HCT116 (cell line): ENCODE measurements around the gene OR52I2. TPM values are rescaled to one million over a fixed set of nuclear protein-coding genes. Genes with fewer than 3 reads are reported as not detected.

ENCODE experiments used
- ATAC-seq: fragments of 200-7000 bp; cut with Tn5 transposase; 2 replicates; pipeline ENCODE4 v1.9.1; 2020; ENCODE audit warnings: mild to moderate bottlenecking, moderate library complexity
- BruUV-seq: library from RNA; stranded (reverse); fragments of 400-500 nt; replicated peaks from 2 replicates; lab custom pipeline; 2021; lab: Mats Ljungman, UMichigan
- CTCF ChIA-PET: fragments of 300-600 bp; sonication (Branson Sonifier 250); formaldehyde crosslinking; loops from one replicate; lab custom pipeline; 2021; ENCODE audit warnings: antibody characterized with exemption; lab: Charles Lee
- POLR2A ChIA-PET: fragments of 300-600, 350-600 bp; sonication (Branson Sonifier 250); formaldehyde crosslinking; loops from one replicate; lab custom pipeline; 2021; ENCODE audit warnings: antibody characterized with exemption; lab: Charles Lee
- RAD21 ChIA-PET, 2 experiments: fragments of 300-600 bp; sonication (Branson Sonifier 250); formaldehyde crosslinking; loops; one replicate each; lab custom pipeline; 2023; ENCODE audit warnings: low total read pairs in 2 of 2; ENCODE audit not compliant: uncharacterized antibody in 2 of 2, unreplicated experiment in 2 of 2, low non-redundant PET in 1 of 2; lab: Charles Lee
- DNase-seq: peaks from one replicate; pipeline ENCODE4 v3.0.0-alpha.2; 2010; ENCODE audit warnings: low read depth, low spot score
- H2AFZ ChIP-seq: fragments of 200-600 bp; shearing (Covaris generic), sonication (generic); 2 replicates; pipeline ENCODE4 v1.6.1; 2017; ENCODE audit warnings: low read depth, mixed run types, mixed read lengths, antibody characterized with exemption, low read length; ENCODE audit not compliant: poor library complexity, severe bottlenecking
- H3K27ac ChIP-seq: 2 replicates; pipeline ENCODE4 v1.5.1; 2012; ENCODE audit warnings: low read depth, low read length
- H3K27me3 ChIP-seq: fragments of 200-600 bp; sonication (generic); 2 replicates; pipeline ENCODE4 v1.6.1; 2016; ENCODE audit warnings: mixed run types, low read length, mixed read lengths; ENCODE audit not compliant: insufficient read depth
- H3K36me3 ChIP-seq, 2 experiments: fragments of 200-500 bp in 1 of 2; fragments of 200-600 bp in 1 of 2; sonication (Bioruptor generic) in 1 of 2; sonication (generic) in 1 of 2; 2 replicates each; pipeline versions ENCODE4 v1.5.1 to v1.6.1; 2014 to 2016; ENCODE audit warnings: low read length in 2 of 2, inconsistent platforms in 1 of 2, mixed read lengths in 1 of 2, mixed run types in 1 of 2; ENCODE audit not compliant: insufficient read depth in 2 of 2, control insufficient read depth in 1 of 2
- H3K4me1 ChIP-seq, 2 experiments: fragments of 200-600 bp in 1 of 2; sonication (generic) in 1 of 2; 2 replicates each; pipeline versions ENCODE4 v1.5.1 to v1.6.1; 2012 to 2017; ENCODE audit warnings: low read length in 2 of 2, inconsistent platforms in 1 of 2, mild to moderate bottlenecking in 1 of 2, mixed read lengths in 1 of 2, mixed run types in 1 of 2, moderate library complexity in 1 of 2; ENCODE audit not compliant: insufficient read depth in 2 of 2, control insufficient read depth in 1 of 2
- H3K4me2 ChIP-seq: fragments of 200-600 bp; sonication (generic); 2 replicates; pipeline ENCODE4 v1.6.1; 2017; ENCODE audit warnings: mixed run types, low read length, mixed read lengths
- H3K4me3 ChIP-seq, 2 experiments: fragments of 200-600 bp in 1 of 2; sonication (generic) in 1 of 2; replicated peaks in 1 of 2; 2 replicates each; pipeline ENCODE4 v1.5.1; 2011 to 2016; ENCODE audit warnings: low read length in 2 of 2, control low read depth in 1 of 2, low read depth in 1 of 2, mild to moderate bottlenecking in 1 of 2, mixed read lengths in 1 of 2, mixed run types in 1 of 2
- H3K79me2 ChIP-seq: fragments of 200-600 bp; sonication (generic); 2 replicates; pipeline ENCODE4 v1.6.1; 2017; ENCODE audit warnings: mild to moderate bottlenecking, mixed run types, low read length, moderate library complexity, mixed read lengths; ENCODE audit not compliant: insufficient read depth
- H3K9ac ChIP-seq: fragments of 200-600 bp; sonication (generic); 2 replicates; pipeline ENCODE4 v1.6.1; 2016; ENCODE audit warnings: low read length, mixed read lengths
- H3K9me2 ChIP-seq: fragments of 200-600 bp; sonication (generic), shearing (Covaris generic); 2 replicates; pipeline ENCODE4 v1.6.1; 2017; ENCODE audit warnings: mixed run types, mild to moderate bottlenecking, moderate library complexity; ENCODE audit not compliant: insufficient read depth
- H3K9me3 ChIP-seq, 2 experiments: fragments of 200-500 bp in 1 of 2; fragments of 200-600 bp in 1 of 2; sonication (Bioruptor generic) in 1 of 2; sonication (generic) in 1 of 2; 2 replicates each; pipeline ENCODE4 v1.6.1; 2014 to 2017; ENCODE audit warnings: low read length in 2 of 2, mixed read lengths in 2 of 2, inconsistent platforms in 1 of 2, low read depth in 1 of 2, mild to moderate bottlenecking in 1 of 2, mixed run types in 1 of 2, moderate library complexity in 1 of 2; ENCODE audit not compliant: control insufficient read depth in 1 of 2, insufficient read depth in 1 of 2
- H4K20me1 ChIP-seq: fragments of 200-600 bp; sonication (generic), shearing (Covaris generic); 2 replicates; pipeline ENCODE4 v1.6.1; 2017; ENCODE audit warnings: mixed run types, mild to moderate bottlenecking, moderate library complexity; ENCODE audit not compliant: insufficient read depth
- CBX3 ChIP-seq: IDR thresholded peaks from 2 replicates; pipeline ENCODE4 v1.6.1; 2012; ENCODE audit warnings: low read depth
- CEBPB ChIP-seq: IDR thresholded peaks from 2 replicates; pipeline ENCODE4 v1.6.1; 2012; ENCODE audit warnings: low read depth
- EGR1 ChIP-seq: IDR thresholded peaks from 2 replicates; pipeline ENCODE4 v1.6.1; 2012; ENCODE audit warnings: low read depth
- ELF1 ChIP-seq: IDR thresholded peaks from 2 replicates; pipeline ENCODE4 v1.6.1; 2012; ENCODE audit warnings: low read depth, borderline replicate concordance
- EZH2 ChIP-seq: fragments of 200-600 bp; sonication (generic); IDR thresholded peaks from 2 replicates; pipeline ENCODE4 v1.6.1; 2017; ENCODE audit warnings: antibody characterized with exemption, mixed run types
- EZH2phosphoT487 ChIP-seq: fragments of 200-600 bp; IDR thresholded peaks from 2 replicates; pipeline ENCODE4 v1.6.1; 2018; ENCODE audit warnings: antibody characterized with exemption, borderline replicate concordance
- FOSL1 ChIP-seq: IDR thresholded peaks from 2 replicates; pipeline ENCODE4 v1.6.1; 2012; ENCODE audit warnings: low read depth
- JUND ChIP-seq: IDR thresholded peaks from 2 replicates; pipeline ENCODE4 v1.6.1; 2012
- MAX ChIP-seq: IDR thresholded peaks from 2 replicates; pipeline ENCODE4 v1.6.1; 2012
- POLR2A ChIP-seq: IDR thresholded peaks from 2 replicates; pipeline ENCODE4 v1.7.0; 2011; ENCODE audit warnings: borderline replicate concordance; ENCODE audit not compliant: insufficient read depth, insufficient read length; ENCODE audit errors: extremely low read depth
- POLR2AphosphoS5 ChIP-seq: IDR thresholded peaks from 2 replicates; pipeline ENCODE4 v1.6.1; 2011; ENCODE audit warnings: mild to moderate bottlenecking, low read depth, low read length, moderate library complexity
- RAD21 ChIP-seq: IDR thresholded peaks from 2 replicates; pipeline ENCODE4 v1.6.1; 2012; ENCODE audit warnings: low read depth, mild to moderate bottlenecking
- SIN3A ChIP-seq: IDR thresholded peaks from 2 replicates; pipeline ENCODE4 v1.6.1; 2012; ENCODE audit warnings: low read depth
- SP1 ChIP-seq: IDR thresholded peaks from 2 replicates; pipeline ENCODE4 v1.6.1; 2012; ENCODE audit warnings: low read depth
- YY1 ChIP-seq: IDR thresholded peaks from 2 replicates; pipeline ENCODE4 v1.6.1; 2011; ENCODE audit warnings: low read length, low read depth, moderate library complexity, mild to moderate bottlenecking; ENCODE audit not compliant: insufficient replicate concordance; ENCODE audit errors: extremely low read depth
- ZFX ChIP-seq: fragments of 450-650 bp; IDR thresholded peaks from 2 replicates; pipeline ENCODE4 v1.6.1; 2017
- ZNF274 ChIP-seq: fragments of 200-500 bp; sonication (Bioruptor generic); IDR thresholded peaks from 2 replicates; pipeline ENCODE4 v1.6.1; 2014; ENCODE audit warnings: mild to moderate bottlenecking, low read depth, low read length, inconsistent platforms
- intact Hi-C: fragments of 100-400 bp; cut with micrococcal nuclease; formaldehyde crosslinking; loops from 2 replicates; pipeline ENCODE4 v1.10.0; 2022
- total RNA-seq: library from RNA; stranded (reverse); gene quantifications from one replicate; pipeline ENCODE4 v1.2.1, GENCODE V29; 2021; ENCODE audit not compliant: unreplicated experiment
- TF ChIP-seq, protein P1 (sequence below), 3 experiments: fragments of 200-600 bp in 1 of 3; sonication (generic) in 1 of 3; IDR thresholded peaks in 2 of 3; conservative IDR thresholded peaks in 1 of 3; 2 replicates each; pipeline ENCODE4 v1.5.1; 2012 to 2017; ENCODE audit warnings: low read depth in 2 of 3, low read length in 2 of 3, antibody characterized with exemption in 1 of 3, borderline replicate concordance in 1 of 3, control low read depth in 1 of 3, mild to moderate bottlenecking in 1 of 3, mixed read lengths in 1 of 3, mixed run types in 1 of 3, moderate library complexity in 1 of 3; ENCODE audit not compliant: insufficient read depth in 1 of 3
- TF ChIP-seq, protein P2 (sequence below): IDR thresholded peaks from 2 replicates; pipeline ENCODE4 v1.6.1; 2012
- TF ChIP-seq, protein P3 (sequence below): IDR thresholded peaks from 2 replicates; pipeline ENCODE4 v1.6.1; 2011; ENCODE audit warnings: mild to moderate bottlenecking, low read length, moderate library complexity; ENCODE audit not compliant: insufficient replicate concordance; ENCODE audit errors: extremely low read depth

OR52I2 gene
- total RNA-seq, 1 experiment from 2014 or later: not detected

- ChIA-PET RAD21 (no interaction called here), CTCF (no interaction called here), POLR2A (no interaction called here)
- H3K4me1 ChIP-seq: no peaks in the 10 kb centered on the region
- H3K9me2 ChIP-seq: no peaks in the 10 kb centered on the region
- ATAC-seq (no peak), DNase-seq (no peak)
- intact Hi-C loops: loop anchor here (10.0 kb wide), 1 partner anchor 765 kb away; the partner anchor contains the start of gene OR51M1
- H3K4me2 ChIP-seq: no peak overlapping the region
- peaks cover 27% of the 10 kb centered on the region; the same call in 1 of the 2 replicates for H3K27me3 ChIP-seq
- BruUV-seq: no TSS peak
- H3K79me2 ChIP-seq: no peaks in the 10 kb centered on the region
- no peak overlapping the region for H3K4me3 ChIP-seq
- H3K9ac ChIP-seq: no peak overlapping the region
- no peaks in the 10 kb centered on the region for H4K20me1 ChIP-seq
- TF ChIP-seq MAX (no peak), YY1 (no peak), JUND (no peak), POLR2AphosphoS5 (no peak), ZFX (no peak), ELF1 (no peak), FOSL1 (no peak), ZNF274 (no peak), EGR1 (no peak), CBX3 (no peak), POLR2A (no peak), CEBPB (no peak), EZH2phosphoT487 (no peak), EZH2 (no peak), RAD21 (no peak), SP1 (no peak), SIN3A (no peak)
- TF ChIP-seq, protein P1, sequence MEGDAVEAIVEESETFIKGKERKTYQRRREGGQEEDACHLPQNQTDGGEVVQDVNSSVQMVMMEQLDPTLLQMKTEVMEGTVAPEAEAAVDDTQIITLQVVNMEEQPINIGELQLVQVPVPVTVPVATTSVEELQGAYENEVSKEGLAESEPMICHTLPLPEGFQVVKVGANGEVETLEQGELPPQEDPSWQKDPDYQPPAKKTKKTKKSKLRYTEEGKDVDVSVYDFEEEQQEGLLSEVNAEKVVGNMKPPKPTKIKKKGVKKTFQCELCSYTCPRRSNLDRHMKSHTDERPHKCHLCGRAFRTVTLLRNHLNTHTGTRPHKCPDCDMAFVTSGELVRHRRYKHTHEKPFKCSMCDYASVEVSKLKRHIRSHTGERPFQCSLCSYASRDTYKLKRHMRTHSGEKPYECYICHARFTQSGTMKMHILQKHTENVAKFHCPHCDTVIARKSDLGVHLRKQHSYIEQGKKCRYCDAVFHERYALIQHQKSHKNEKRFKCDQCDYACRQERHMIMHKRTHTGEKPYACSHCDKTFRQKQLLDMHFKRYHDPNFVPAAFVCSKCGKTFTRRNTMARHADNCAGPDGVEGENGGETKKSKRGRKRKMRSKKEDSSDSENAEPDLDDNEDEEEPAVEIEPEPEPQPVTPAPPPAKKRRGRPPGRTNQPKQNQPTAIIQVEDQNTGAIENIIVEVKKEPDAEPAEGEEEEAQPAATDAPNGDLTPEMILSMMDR (IDR thresholded peaks at IDR 0.05 in 2 of 3, conservative IDR thresholded peaks at IDR 0.05 in 1 of 3; ENCODE audit: borderline replicate concordance in 1 of 3, insufficient read depth in 1 of 3, low read depth in 2 of 3, low read length in 2 of 3): no peak
- TF ChIP-seq, protein P2, sequence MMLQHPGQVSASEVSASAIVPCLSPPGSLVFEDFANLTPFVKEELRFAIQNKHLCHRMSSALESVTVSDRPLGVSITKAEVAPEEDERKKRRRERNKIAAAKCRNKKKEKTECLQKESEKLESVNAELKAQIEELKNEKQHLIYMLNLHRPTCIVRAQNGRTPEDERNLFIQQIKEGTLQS: no peak
- TF ChIP-seq, protein P3, sequence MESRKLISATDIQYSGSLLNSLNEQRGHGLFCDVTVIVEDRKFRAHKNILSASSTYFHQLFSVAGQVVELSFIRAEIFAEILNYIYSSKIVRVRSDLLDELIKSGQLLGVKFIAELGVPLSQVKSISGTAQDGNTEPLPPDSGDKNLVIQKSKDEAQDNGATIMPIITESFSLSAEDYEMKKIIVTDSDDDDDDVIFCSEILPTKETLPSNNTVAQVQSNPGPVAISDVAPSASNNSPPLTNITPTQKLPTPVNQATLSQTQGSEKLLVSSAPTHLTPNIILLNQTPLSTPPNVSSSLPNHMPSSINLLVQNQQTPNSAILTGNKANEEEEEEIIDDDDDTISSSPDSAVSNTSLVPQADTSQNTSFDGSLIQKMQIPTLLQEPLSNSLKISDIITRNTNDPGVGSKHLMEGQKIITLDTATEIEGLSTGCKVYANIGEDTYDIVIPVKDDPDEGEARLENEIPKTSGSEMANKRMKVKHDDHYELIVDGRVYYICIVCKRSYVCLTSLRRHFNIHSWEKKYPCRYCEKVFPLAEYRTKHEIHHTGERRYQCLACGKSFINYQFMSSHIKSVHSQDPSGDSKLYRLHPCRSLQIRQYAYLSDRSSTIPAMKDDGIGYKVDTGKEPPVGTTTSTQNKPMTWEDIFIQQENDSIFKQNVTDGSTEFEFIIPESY: no peak
- no peak overlapping the region for H2AFZ ChIP-seq
- H3K36me3 ChIP-seq: no peaks in the 10 kb centered on the region
- H3K27ac ChIP-seq: no peak overlapping the region
- no peaks in the 10 kb centered on the region for H3K9me3 ChIP-seq
Observed at GRCh38 chr11:4619514-4619913, 38.0 kb downstream of the OR52I2 start.
